Heart left ventricle (tissue), 16 donors: ENCODE data around the gene PLAGL2. TPM values are rescaled to one million over a fixed set of nuclear protein-coding genes. Genes with fewer than 3 reads are reported as not detected.
A peak's percentile ranks its signal among the peaks of the same experiment; 100 is the strongest.
"Not testable (repeated sequence)": the region's sequence is repeated elsewhere in the genome, so short reads cannot be mapped to it uniquely, and the experiment has no call there.

ENCODE experiments used
- ATAC-seq, 4 donors: fragments of 200-7000 bp; cut with Tn5 transposase; one replicate each; pipeline ENCODE4 v1.9.1; 2020 to 2022; ENCODE audit warnings: moderate library complexity in 4 of 4, mild to moderate bottlenecking in 3 of 4, moderate number of reproducible peaks in 1 of 4
- DNase-seq, 5 donors: peaks; one replicate each; pipeline ENCODE4 v3.0.0-alpha.2; 2020
- H3K27ac ChIP-seq, 12 donors: fragments of 200-600 bp; sonication (generic) in 4 of 12; one replicate each; pipeline versions ENCODE4 v1.5.0 to v1.8.0; 2016 to 2022; ENCODE audit warnings: mild to moderate bottlenecking in 2 of 12
- H3K27me3 ChIP-seq, 9 donors: fragments of 200-600 bp; sonication (generic) in 2 of 9; one replicate each; pipeline versions ENCODE4 v1.5.1 to v1.8.0; 2016 to 2022; ENCODE audit warnings: mild to moderate bottlenecking in 3 of 9
- H3K36me3 ChIP-seq, 9 donors: fragments of 200-600 bp; sonication (generic) in 2 of 9; one replicate each; pipeline versions ENCODE4 v1.5.0 to v1.8.0; 2018 to 2022; ENCODE audit warnings: mild to moderate bottlenecking in 2 of 9
- H3K4me1 ChIP-seq, 12 donors: fragments of 200-600 bp; sonication (generic) in 4 of 12; one replicate each; pipeline versions ENCODE4 v1.5.0 to v1.8.0; 2016 to 2022; ENCODE audit warnings: mild to moderate bottlenecking in 3 of 12
- H3K4me3 ChIP-seq, 12 donors: fragments of 200-600 bp; sonication (generic) in 4 of 12; one replicate each; pipeline versions ENCODE4 v1.5.0 to v1.8.0; 2017 to 2022; ENCODE audit warnings: mild to moderate bottlenecking in 9 of 12, moderate library complexity in 4 of 12
- H3K9me3 ChIP-seq, 12 donors: fragments of 200-600 bp; sonication (generic) in 4 of 12; one replicate each; pipeline versions ENCODE4 v1.5.0 to v1.8.0; 2016 to 2022; ENCODE audit warnings: mild to moderate bottlenecking in 1 of 12
- CTCF ChIP-seq, 12 donors: fragments of 200-600 bp; sonication (generic) in 4 of 12; IDR thresholded peaks; one replicate each; pipeline versions ENCODE4 v1.5.0 to v1.8.0; 2018 to 2022; ENCODE audit warnings: antibody characterized with exemption in 12 of 12, mild to moderate bottlenecking in 5 of 12
- POLR2A ChIP-seq, 2 donors: fragments of 450-650 bp; IDR thresholded peaks; one replicate each; pipeline ENCODE4 v1.6.1; 2017; ENCODE audit warnings: antibody characterized with exemption in 2 of 2, mild to moderate bottlenecking in 2 of 2, moderate library complexity in 2 of 2
- WGBS, 4 donors: extraction: QIAGEN DNeasy Blood & Tissue Kit in 2 of 4; methylation state at CpG; one replicate each; pipeline versions ENCODE4 v1.1.5 to v1.1.7; 2013 to 2018; 5-methylcytosine and 5-hydroxymethylcytosine counted together
- intact Hi-C, 10 donors: fragments of 100-400 bp; cut with DNase I; formaldehyde crosslinking; loops; one replicate each; pipeline versions ENCODE4 v1.11.1 to v1.14.2; 2022
- polyA plus RNA-seq, 2 donors: library from polyadenylated mRNA; stranded (reverse); fragments of 200-250 nt; gene quantifications; one replicate each; pipeline ENCODE4 v1.2.3, GENCODE V29; 2013
- total RNA-seq, 9 donors: library from RNA; depleted of rRNA in 2 of 9; stranded (reverse); fragments of >200 nt in 2 of 9; fragmentation: NEBNext Ultra II Directional in 3 of 9; extraction: Animal tissue kit (Norgen Biotek cat#: 25700) in 3 of 9; gene quantifications; one replicate each; pipeline versions ENCODE4 v1.1.0 to v1.2.4, GENCODE V29; 2016 to 2023
- donor health status: ischemic (EF 13 %, LVEDD 7.1; RV severe dilation, severe dysfunction).
- donor health status: healthy with polysubstance abuse.
- donor health status: DM: no; HTN: yes; CAD: no.
- donor health status: DM: no; HTN: no; CAD: no.
- donor health status: ischemic (EF 25% LVEDD 6.9; RV normal size, moderate dysfunction).
- donor health status: ischemic (EF 25% LVEDD 5.7; RV mildly dilated, moderate dysfunction).
- donor health status: healthy.
- donor health status: DM: yes; HTN: yes; CAD: no.
- donor health status: ischemic (EF 35%, LVEDD 5.7; RV mildly dilated, moderate dysfunction).
- donor health status: nonischemic (EF 11% LVEDD 7.7; RV severe dilation, severe dysfunction).
- donor health status: DM: yes; HTN: yes; CAD: no.
- donor health status: PGD.
- donor health status: ischemic (EF 29% LVEDD 5.4; RV normal size, mild dysfunction).
- donor health status: nonischemic (EF 23%, LVEDD 6.1; RV moderate dilation, normal function).

Gene PLAGL2
- total and polyA plus RNA-seq, 11 donors, result 4.0 to 9.9 (median 6.3) TPM

- 82 to 95% (median 90%) methylated on average over 2 of the region's 2 CpGs for WGBS, 4 donors
- ATAC-seq (no peak), DNase-seq (no peak)
- Histone ChIP-seq H3K36me3 (peaks cover 0 to 3% (median 0%) of the 10 kb centered on the region in 9 donors), H3K4me1 (no peaks in the 10 kb centered on the region), H3K27me3 (no peaks in the 10 kb centered on the region), H3K27ac (no peak overlapping the region), H3K4me3 (no peak overlapping the region), H3K9me3 (no peaks in the 10 kb centered on the region)
- TF ChIP-seq CTCF (IDR thresholded peaks at IDR 0.05) (no peak), POLR2A (IDR thresholded peaks at IDR 0.05) (no peak)
- intact Hi-C loops, result no loop called here
These were observed 28.0 kb downstream of the PLAGL2 start for GRCh38 chr20:32179515-32179914.

GRCh38 chr20:32177696-32178095 lies 29.8 kb downstream of the PLAGL2 start:
- H3K4me1 ChIP-seq, H3K4me3 ChIP-seq, H3K27ac ChIP-seq, ATAC-seq, intact Hi-C loops, H3K36me3 ChIP-seq, H3K9me3 ChIP-seq, DNase-seq, H3K27me3 ChIP-seq: not testable (repeated sequence)
- 89 to 95% (median 93%) methylated on average over 7 of the region's 7 CpGs for WGBS, 4 donors

- intact Hi-C loops, result no loop called here
- no peaks in the 10 kb centered on the region for H3K9me3 ChIP-seq
- no peaks in the 10 kb centered on the region for H3K27me3 ChIP-seq
- H3K36me3 ChIP-seq, result peaks cover 0 to 43% (median 35%) of the 10 kb centered on the region in 9 donors
- H3K4me1 ChIP-seq, result peaks cover 0 to 13% (median 2%) of the 10 kb centered on the region in 12 donors
- no peak for DNase-seq
- ATAC-seq, result peak in 1 of 4 donors; percentile 9
- TF ChIP-seq POLR2A (IDR thresholded peaks at IDR 0.05), result no peak
- no peak for TF ChIP-seq CTCF (IDR thresholded peaks at IDR 0.05)
- 59 to 76% (median 65%) methylated on average over 2 of the region's 2 CpGs for WGBS, 4 donors
- no peak overlapping the region for H3K4me3 ChIP-seq
- H3K27ac ChIP-seq, result no peak overlapping the region
These were observed 39.2 kb downstream of the PLAGL2 start for GRCh38 chr20:32168184-32168910.

GRCh38 chr20:32167552-32167951 lies 40.0 kb downstream of the PLAGL2 start:
- 93 to 95% (median 94%) methylated on average over 4 of the region's 4 CpGs for WGBS, 4 donors
- DNase-seq, result no peak

More at GRCh38 chr20:32167552-32167951, 40.0 kb downstream of the PLAGL2 start:
- Histone ChIP-seq H3K36me3 (peaks cover 0 to 51% (median 43%) of the 10 kb centered on the region in 9 donors), H3K27ac (no peak overlapping the region), H3K9me3 (no peaks in the 10 kb centered on the region), H3K4me1 (peaks cover 0 to 13% (median 2%) of the 10 kb centered on the region in 12 donors), H3K4me3 (no peak overlapping the region), H3K27me3 (no peaks in the 10 kb centered on the region)
- intact Hi-C loops, result no loop called here
- TF ChIP-seq POLR2A (IDR thresholded peaks at IDR 0.05) (no peak), CTCF (IDR thresholded peaks at IDR 0.05) (no peak)
- no peak for ATAC-seq
